GM19351 (cell line): ENCODE results near the gene NPPC.
"Not testable (repeated sequence)": the region's sequence is repeated elsewhere in the genome, so short reads cannot be mapped to it uniquely, and the experiment has no call there.

Source experiments
- ATAC-seq: cut with Tn5 transposase; IDR thresholded peaks from one replicate; pipeline ENCODE4 v1.9.1; 2021; ENCODE audit warnings: mild to moderate bottlenecking, moderate library complexity; ENCODE audit not compliant: unreplicated experiment

The NPPC gene

GRCh38 chr2:231922311-231923009 lies 3.7 kb downstream of the NPPC start:
- ATAC-seq: no peak

- no peak for ATAC-seq
Measured at GRCh38 chr2:231920795-231921194, 5.4 kb downstream of the NPPC start.

DNA sequence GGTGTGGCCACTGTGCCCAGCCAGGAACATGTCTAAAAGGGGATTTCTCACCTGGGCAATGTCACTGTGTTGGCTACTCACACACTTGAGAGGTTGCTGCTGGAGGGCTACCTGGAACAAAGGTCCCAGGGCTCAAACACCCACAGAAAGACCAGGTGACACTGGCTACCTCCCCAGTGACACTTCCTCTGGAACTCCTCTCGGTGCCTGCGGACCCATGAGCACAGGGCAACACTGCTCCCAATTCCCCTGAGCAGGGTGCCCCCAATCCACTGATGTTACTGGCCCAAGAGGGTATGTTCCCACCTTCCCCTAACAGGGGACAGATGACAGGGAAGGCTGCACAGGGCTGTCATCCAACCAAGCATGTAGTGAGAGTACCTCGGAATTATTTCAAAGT lies 5.8 kb downstream of the NPPC start:
- no peak for ATAC-seq

DNA sequence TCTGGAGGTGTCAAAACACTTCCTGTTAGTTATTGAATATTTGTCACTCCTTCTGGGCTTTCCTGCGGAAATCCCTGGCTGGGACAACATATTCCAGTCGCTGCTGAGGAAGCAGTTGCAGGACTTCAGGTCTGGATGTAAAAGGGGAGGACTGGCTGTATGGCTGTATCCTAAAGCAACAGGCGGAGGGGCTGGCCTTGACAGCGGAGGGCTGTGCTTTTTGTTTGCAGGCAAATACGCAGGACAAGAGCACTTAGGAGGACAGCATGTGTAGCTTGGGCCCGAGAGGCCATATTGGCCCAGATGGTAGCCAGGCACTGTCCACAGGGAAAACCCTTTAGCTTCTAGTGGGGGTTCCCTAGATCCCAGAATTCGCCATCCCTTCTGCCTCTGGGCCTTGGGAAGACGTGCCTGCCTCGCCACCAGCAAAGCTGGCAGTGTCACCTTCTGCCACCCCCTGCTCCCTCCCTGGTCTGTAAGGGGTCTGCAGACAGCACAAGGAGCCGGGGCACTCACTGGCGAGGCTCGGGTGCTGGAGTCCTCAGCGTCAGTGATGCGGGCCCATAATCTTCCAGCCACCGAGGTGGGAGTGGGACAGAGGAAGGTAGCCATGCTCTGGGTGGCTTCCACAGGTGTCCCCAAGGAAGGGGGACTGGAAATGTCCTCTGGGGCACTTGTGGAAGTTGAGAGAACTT lies 6.7 kb downstream of the NPPC start:
- ATAC-seq: no peak

GRCh38 chr2:231918501-231919330 lies 7.5 kb downstream of the NPPC start:
- ATAC-seq: no peak

DNA sequence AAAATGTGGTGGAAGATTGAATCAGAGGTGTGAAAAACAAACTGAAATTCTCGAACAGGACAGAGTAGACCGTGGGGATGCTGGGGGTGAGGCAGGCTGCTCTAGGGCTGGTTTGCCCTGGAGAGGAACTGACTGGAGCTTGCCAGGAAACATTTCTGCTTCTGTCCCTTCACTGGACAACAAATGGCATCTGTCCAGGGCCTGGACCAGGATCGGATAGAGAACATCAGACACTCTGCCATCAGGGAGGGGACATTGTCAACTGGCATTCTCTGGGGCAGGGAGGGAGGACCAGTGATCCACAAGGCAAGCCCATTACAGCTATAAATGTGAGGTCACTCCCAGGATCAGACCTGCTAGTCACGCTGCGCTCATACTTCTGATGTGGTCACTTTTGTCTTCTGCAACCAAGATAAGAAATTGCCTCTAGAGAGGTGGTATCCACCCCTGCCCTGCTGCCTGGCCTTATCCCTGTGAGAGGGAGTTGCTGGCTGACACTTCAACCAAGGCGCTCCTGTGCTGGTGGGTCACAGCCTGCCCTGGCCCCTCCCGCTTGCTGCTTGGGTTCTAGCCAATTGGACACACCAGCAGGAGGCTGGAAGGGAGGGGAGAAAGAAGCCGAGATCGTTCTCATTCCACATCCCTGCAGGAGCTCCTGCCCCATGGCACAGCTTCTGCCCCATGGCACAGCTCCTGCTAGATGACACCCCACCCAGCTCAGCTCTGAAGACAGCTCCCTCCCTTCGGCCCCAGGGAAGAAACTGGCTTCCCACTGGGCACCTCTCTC lies 8.7 kb downstream of the NPPC start:
- no peak for ATAC-seq

- no peak for ATAC-seq
Measured at GRCh38 chr2:231914077-231914690, 12.0 kb downstream of the NPPC start.

GRCh38 chr2:231911381-231911780 lies 14.8 kb downstream of the NPPC start:
- ATAC-seq: no peak

DNA sequence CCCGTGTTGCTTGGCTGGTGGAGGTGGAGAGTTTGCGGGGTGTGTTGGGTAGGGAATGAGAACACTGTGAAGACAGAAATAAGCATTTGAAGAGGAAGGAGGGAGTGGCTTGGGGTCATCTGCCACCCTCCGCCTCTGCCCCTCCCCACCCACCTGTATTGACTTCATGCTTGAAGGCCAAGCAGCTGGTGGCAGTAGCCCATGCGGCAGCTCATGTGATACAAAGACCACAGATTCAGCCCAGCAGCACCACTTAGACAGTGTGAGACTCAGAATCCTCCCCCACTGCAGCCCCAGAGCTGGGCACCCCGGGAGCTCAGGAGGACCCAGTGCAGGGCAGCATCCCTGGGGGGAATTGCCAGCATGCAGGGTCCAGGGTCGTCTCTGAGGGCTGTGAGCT lies 15.4 kb downstream of the NPPC start:
- ATAC-seq: no peak

DNA sequence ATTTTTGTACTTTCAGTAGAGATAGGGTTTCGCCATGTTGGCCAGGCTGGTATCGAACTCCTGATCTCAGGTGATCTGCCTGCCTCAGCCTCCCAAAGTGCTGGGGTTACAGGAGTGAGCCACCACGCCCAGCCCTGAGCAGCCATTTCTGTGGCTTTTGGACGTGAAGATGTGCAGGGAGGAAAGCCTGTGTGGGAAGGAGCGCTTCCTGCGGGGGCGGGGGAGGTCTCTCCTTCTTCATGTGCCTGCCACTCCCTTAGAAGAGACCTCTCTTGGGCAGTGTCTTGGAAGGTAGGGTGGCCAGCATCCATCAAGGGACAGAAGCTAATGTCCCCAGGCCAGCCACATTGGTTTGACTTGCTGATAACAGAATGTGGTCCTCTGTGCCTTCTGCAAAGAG lies 16.0 kb downstream of the NPPC start:
- ATAC-seq: not testable (repeated sequence)

DNA sequence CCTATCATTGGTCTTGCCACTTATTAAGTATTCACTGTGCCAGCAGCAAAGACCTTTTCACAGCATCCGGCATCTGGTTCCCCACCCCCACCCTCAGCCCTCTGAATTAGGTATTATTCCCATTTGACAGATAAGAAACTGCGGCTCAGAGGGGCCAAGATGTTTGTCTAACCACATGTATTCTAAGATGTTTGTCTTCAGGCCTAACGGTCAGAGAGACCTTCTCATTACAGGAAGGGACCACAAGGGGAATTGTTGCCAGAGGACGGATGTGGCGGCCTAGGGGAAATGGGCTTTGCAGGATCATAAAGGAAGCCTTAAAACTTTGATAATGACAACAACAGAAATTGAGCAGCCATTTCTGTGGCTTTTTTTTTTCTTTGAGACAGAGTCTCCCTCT lies 16.6 kb downstream of the NPPC start:
- ATAC-seq: no peak

GRCh38 chr2:231908584-231908983 lies 17.6 kb downstream of the NPPC start:
- ATAC-seq: no peak

- no peak for ATAC-seq
Measured at GRCh38 chr2:231907765-231908164, 18.4 kb downstream of the NPPC start.

GRCh38 chr2:231905026-231905425 lies 21.2 kb downstream of the NPPC start:
- no peak for ATAC-seq

- ATAC-seq: no peak
Measured at GRCh38 chr2:231904161-231904611, 22.0 kb downstream of the NPPC start.

DNA sequence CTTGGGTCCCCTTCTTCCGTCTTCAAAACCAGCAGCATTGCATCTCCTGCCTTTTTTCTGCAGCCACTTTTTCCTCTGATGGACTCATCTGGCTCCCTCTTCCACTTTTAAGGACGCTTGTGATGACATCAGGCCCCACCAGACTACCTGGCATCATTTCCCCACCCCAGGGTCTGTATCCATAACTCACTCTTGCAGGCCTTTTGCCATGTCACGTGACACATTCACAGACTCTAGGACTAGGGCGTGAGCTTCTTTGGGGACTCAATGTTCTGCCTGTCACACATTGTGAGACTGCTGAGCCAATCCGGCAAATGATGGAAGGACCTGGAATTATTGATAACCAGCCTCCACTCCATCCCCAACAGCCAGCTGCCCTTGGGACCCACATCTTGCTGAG lies 23.6 kb downstream of the NPPC start:
- ATAC-seq: no peak

DNA sequence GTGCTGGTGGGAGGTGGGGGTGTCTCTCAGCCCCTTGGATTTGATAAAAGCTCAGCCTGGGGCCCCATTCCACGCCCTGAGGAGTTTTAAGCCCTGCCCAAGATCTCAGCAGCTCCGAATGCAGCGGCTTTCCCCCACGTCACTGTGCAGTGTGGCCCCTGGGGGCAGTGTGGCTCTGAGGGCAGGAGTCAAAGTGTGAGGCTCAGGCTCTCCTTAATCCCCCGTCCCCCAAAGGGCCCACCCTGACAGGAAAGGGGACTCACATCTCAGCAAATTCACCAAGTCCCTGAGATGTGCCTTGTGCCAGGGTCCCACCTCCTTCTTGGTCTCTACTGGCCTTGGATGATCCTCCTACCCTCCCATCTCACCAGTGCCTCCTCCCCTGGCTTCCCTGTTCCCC lies 25.2 kb downstream of the NPPC start:
- no peak for ATAC-seq

- ATAC-seq: peak; percentile 76
Measured at GRCh38 chr2:231900486-231900942, 25.7 kb downstream of the NPPC start.

DNA sequence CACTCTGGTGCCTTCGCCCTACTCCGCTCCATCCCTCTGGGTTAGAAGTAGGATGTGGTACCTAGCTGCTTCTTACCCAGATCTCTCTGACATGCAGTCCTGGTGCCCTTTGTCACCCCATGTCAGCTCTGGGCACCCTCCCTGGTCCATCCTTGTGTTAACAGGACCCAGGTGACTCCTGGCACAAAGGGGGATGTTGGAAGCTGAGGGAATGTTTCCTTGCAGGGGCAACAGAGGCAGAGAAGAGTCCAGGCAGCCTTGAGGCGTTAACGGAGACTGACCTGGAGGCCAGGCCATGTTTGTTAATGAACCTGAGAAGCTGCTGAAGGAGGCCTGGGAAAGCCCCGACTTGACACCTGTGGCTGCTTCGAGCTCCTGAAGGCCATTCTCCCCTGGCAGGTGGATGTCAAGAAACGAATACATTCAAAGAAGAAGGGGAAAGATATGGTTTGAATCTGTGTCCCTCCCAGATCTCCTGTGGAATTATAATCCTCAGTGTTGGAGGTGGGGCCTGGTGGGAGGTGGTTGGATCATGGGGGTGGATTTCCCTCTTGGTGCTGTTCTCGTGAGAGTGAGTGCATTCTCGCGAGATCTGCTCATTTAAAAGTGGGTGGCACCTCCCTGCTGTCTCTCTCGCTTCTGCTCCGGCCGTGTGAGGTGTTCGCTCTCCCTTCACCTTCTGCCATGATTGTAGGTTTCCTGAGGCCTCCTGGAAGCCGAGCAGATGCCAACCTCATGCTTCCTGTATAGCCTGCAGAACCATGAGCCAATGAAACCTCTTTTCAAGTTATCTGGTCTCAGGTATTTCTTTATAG lies 31.4 kb downstream of the NPPC start:
- ATAC-seq: no peak

GRCh38 chr2:231891514-231891905 lies 34.7 kb downstream of the NPPC start:
- ATAC-seq: no peak
